Middle frontal gyrus (tissue), 1 donor: ENCODE measurements around the gene MAEA.

ENCODE experiments used
- DNase-seq: peaks from one replicate; pipeline ENCODE4 v3.0.0-alpha.2; 2015; ENCODE audit warnings: low spot score; ENCODE audit errors: extremely low spot score

Gene MAEA

GRCh38 chr4:1289207-1290164 lies at the start of gene MAEA:
Gene MAEA, plus strand, starts transcription at chr4:1289891. Its CDS starts 23 bp downstream, at chr4:1289914.
- DNase-seq = peak; percentile 95

DNA sequence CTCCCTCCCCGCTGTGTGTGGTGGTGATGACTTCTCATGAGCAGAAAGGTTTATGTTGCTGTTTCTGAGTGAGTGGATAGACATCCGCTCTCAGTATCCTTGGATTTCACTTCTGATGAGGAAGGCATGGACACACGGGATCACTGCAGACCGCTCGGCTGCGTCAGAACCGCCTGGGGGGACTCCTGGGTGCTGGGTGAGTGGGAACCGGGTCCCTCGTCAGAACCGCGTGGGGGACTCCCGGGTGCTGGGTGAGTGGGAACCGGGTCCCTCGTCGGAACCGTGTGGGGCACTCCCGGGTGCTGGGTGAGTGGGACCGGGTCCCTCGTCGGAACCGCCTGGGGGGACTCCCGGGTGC lies 49.8 kb upstream of the MAEA start:
- no peak for DNase-seq

DNA sequence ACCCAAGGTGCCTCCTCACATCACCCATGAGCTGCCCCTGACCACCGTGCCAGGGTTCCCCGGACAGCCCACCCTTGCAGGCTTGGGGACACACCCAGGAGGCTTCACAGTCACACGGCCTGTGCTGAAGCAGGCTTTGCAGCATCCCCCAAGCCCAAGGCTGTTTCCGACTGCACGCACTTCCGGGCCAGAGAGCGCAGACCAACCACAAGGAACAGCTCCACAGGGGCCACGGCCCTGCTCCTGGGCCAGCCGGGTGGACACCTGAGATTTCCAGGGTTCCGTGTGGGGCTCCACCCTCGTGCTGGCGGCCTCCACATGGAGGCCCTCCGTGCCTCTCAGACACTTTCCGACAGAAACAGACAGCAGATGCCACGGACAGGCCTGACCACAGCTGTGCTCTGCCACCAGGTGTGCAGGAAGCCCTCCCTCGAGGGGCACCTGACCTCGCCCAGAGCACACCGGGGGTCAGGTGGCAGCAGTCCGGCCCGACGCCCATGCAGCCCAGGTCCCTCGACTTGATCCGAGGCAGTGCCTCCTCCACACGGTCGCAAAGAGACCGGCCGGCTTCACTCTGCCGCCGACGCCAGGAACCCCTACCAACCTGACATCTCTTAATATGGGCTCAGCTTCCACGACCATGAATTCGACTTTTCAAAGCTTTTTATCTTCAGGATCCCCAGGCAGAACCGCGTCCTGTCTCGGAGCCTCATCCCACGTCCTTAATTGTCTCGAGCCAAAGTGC lies 48.8 kb upstream of the MAEA start:
- no peak for DNase-seq

- DNase-seq = no peak
Observed at GRCh38 chr4:1241466-1241935, 48.2 kb upstream of the MAEA start.

- no peak for DNase-seq
Observed at GRCh38 chr4:1241936-1242505, 47.7 kb upstream of the MAEA start.

DNA sequence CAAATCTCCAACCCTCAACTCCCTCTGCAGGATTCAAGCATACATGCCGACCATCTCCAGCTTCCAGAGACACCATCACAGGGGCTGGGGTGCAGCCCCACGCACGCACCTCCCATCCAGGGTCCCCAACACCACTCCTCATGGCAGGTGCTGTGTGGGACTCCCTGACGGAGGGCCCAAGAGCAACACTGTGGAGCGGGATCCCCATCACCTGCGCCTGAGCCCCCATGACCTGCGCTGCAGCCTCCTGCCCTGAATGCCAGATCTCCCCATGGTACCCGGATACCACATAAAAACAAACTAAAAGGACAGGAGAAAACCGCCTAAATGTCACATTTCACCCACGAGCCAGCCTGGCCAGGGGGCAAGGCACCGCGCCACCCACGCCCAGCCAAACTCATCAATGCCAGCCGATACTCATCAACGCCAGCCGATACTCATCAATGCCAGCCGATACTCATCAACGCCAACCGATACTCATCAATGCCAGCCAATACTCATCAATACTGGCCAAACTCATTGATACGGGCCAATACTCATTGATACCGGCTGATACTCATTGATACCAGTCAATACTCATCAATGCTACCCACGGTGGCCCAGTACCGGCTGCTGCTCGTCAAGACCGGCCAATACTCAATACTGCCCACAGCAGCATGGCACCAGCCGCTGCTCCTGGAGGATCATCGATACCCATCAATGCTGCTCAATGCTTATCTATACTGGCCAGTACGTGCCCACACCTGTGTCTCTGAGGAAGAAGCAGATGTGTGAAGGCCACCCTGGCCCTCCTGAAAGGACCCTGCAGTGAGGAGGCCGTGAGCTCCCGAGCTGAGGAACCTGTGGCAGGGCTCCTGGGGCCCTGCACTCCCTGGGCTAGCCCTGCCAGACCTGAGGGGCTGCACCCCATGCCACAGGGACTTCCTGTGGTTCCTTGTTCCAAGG lies 46.9 kb upstream of the MAEA start:
- no peak for DNase-seq

DNA sequence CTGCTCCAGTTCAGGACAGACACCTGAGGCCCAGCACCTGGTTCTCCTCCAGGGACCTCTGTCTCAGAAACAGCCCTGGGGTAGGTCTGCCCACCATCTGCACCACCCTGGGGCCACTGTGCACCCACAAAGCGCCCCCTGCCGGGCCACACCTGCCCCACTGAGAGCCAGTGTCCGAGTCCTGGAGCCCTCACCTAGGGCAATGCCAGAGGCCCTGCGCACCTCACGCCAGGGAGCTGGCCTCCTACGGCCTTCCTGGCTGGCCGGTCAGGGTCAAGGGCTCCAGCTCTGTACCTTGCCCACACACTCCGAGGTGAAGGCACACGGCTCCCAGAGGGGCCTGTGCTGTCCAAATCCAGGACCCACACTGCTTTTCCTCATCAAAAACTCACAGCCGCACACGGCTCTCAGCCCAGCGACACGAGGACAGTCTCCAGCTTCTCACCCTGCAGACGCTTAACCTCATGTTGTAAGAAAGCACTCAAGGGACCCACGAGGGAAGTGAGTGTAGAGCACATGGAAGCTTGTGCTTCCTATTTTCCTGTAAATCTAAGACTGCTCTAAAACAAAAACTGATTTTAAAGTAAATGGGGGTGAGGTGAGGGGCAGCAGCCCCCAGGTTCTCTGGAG lies 46.1 kb upstream of the MAEA start:
- DNase-seq = no peak

DNA sequence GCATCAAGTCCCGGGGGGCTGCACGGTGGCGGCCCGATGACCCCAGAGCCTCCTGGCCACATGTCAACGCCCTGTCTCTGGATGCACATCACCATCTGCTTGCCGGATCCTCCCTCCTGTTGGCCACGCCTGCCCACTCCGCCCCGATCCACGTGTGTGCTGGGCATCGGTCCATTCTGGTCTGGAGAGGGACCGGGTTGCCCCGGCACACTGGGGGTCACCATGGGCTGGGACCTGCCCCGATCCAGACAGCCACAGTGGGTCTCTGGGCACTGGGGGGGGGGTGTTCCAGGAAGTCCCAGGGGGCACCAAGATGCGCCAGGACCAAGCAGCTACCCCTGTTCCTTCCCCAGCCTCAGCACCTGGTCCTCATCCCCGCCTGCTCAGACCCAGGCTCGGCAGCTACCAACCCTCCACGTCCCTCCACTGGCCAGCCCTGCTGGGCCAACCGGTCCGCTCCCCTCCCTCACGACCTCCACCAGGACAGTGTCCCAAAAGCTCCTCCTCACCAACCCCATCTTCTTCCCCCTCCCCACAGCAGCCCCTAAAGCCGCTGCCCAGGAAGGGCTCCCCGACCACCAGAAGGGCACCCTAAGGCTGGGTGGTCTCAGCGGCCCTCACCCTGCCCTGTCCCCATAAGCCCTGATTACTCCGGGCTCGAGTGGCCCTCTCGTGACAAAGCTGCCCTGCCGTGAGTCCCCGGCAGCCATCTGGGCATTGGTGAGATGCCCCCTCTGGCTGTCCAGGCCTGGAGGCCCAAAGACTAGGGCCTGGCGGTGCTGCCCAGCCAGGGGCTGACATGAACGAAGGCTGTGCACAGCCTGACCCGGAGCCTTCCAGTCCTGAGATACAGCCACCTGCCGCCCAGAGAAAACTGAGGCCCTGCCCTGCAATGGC lies 45.4 kb upstream of the MAEA start:
- DNase-seq = no peak

DNA sequence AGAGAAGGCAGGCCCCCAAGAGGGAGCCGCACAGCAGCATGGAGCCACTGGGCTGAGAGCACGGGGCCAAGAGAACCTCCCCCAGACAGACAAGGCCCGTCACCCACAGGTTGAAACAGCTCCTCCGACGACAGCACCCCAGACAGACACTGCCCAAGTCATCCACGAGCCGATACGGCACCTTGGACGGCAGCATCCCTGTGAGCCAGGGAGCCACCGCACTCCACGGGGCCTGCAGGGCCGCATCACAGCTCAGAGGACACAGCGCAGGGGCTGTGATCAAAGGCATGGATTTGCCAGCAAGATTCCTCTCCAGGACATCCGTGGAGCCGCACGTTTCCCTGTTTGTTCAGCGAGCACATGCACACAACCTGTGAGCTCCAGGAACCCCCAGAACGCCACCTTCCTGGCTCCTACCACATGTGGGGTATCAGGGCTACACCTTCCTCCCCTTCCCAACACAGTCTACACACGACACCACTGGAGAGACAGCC lies 44.7 kb upstream of the MAEA start:
- no peak for DNase-seq

GRCh38 chr4:1245481-1246051 lies 44.1 kb upstream of the MAEA start:
- DNase-seq = no peak

DNA sequence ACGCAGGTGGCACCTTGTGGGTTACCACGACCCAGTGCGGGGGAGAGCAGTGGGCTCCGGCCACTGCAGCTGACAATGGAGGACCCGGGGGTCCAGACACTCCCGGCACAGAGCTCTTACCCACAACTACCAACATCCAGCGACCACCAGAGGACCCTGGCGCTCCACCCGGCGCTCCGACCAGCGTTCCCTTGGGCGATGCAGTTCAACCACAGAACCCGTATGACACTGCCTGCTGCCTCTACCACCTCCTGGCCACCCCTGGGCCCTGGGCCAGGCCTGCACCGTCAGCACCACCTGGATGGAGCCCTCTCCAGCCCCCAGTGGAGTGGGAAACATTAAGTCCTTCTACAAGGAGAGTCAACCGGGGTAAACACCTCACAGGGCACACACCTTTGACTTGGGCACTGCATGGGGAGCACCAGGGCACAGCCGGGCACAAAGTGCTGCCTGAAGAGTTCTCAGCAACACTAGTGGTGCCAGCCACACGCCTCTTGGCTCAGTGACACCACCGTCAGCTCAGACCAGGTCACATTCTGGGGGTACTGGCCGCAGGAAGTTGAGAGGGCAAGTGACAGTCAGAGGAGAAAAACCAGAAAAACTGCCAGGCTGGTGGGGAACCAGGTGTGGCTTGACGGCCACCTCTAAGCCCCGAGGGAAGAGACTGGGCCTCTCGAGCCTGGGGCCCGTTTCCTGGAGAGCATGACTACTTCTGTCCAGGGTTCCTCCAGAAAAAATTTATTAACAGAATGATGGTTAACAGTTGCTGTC lies 43.4 kb upstream of the MAEA start:
- no peak for DNase-seq

DNA sequence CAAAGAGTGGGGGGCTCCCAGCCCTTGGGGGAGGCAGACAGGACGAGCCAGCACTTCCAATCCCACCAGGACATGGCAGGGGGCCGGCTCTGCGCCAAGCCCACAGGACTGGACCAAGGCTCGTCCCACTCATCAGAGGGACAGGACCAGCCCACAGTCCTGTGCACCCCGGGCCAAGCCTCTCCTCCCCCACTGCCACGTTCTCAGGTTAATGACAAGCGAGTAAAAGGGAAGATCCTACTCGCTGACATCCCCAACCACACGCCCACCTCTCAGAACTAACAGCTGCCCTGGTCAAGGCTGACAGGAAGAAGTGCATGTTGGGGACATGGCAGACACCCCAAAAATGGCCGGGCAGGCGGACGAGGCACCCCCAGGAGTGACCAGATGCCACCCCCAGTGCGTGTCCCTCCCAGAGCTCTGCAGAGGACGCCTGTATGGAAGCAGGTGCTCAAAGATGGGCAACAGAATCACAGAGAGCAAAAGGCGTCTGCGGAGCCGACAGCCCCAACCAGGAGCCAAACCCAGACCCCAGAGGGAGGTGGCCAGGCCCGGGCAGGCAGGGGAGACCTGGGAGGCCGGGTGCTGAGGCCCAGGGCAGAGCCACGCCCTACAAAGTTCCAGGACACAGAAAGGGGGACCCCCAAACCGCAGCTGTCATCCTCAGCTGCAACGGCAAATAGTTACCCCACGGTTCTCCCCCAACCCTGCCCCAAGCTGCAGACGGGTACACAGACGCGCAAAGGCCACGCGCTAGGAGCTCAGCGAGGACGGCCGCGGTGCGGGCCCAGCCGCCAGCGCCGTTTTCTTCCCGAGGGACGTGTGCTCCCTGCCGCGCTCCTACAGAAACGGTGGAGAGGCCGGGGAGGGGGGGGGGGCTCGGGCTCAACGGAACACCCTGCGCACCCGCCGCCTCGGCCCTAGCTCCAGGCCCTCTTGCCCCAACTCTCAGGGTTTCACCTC lies 42.5 kb upstream of the MAEA start:
- DNase-seq = no peak

GRCh38 chr4:1247864-1248244 lies 41.8 kb upstream of the MAEA start:
- no peak for DNase-seq

GRCh38 chr4:1248245-1249147 lies 41.2 kb upstream of the MAEA start, which contains the start of gene CTBP1:
Gene CTBP1, minus strand, starts transcription at chr4:1249130. Its CDS starts 7,799 bp downstream, at chr4:1241331.
- DNase-seq = peak; percentile 69

GRCh38 chr4:1249148-1249730 lies 40.5 kb upstream of the MAEA start:
- DNase-seq = peak; percentile 85
